Breast epithelium (tissue), 4 donors: Measurements from ENCODE around the gene KCNS1. TPM values are rescaled to one million over a fixed set of nuclear protein-coding genes. Genes with fewer than 3 reads are reported as not detected.

Source experiments
- DNase-seq, 2 donors: peaks; one replicate each; pipeline ENCODE4 v3.0.0-alpha.2; 2019; ENCODE audit warnings: low spot score in 2 of 2
- H3K27ac ChIP-seq, 2 donors: fragments of 200-600 bp; sonication (generic) in 1 of 2; one replicate each; pipeline ENCODE4 v1.5.1; 2016 to 2019; ENCODE audit warnings: mild to moderate bottlenecking in 1 of 2
- H3K27me3 ChIP-seq, 2 donors: fragments of 200-600 bp; sonication (generic) in 1 of 2; one replicate each; pipeline versions ENCODE4 v1.5.1 to v1.6.0; 2017 to 2019; ENCODE audit warnings: control low read depth in 1 of 2, mild to moderate bottlenecking in 1 of 2
- H3K36me3 ChIP-seq: fragments of 200-600 bp; one replicate; pipeline ENCODE4 v1.5.1; 2019
- H3K4me1 ChIP-seq, 2 donors: fragments of 200-600 bp; sonication (generic); one replicate each; pipeline ENCODE4 v1.5.1; 2016 to 2019; ENCODE audit warnings: control low read depth in 1 of 2
- H3K4me3 ChIP-seq, 3 donors: fragments of 200-600 bp; sonication (generic); 1 replicate in 2 of 3; 2 replicates in 1 of 3; pipeline ENCODE4 v1.5.1; 2016 to 2019; ENCODE audit warnings: mild to moderate bottlenecking in 3 of 3, moderate library complexity in 2 of 3
- H3K9me3 ChIP-seq, 2 donors: fragments of 200-600 bp; sonication (generic) in 1 of 2; one replicate each; pipeline ENCODE4 v1.5.1; 2016 to 2019; ENCODE audit warnings: control low read depth in 1 of 2
- POLR2A ChIP-seq: fragments of 450-650 bp; IDR thresholded peaks from one replicate; pipeline ENCODE4 v1.6.1; 2016; ENCODE audit warnings: antibody characterized with exemption, mild to moderate bottlenecking, moderate library complexity
- POLR2AphosphoS5 ChIP-seq, 3 donors: sonication (generic); formaldehyde crosslinking; IDR thresholded peaks; one replicate each; pipeline ENCODE4 v1.6.1; 2017; ENCODE audit warnings: antibody characterized with exemption in 3 of 3
- intact Hi-C: fragments of 100-400 bp; cut with DNase I; formaldehyde crosslinking; loops from one replicate; pipeline ENCODE4 v1.15.1; 2023; ENCODE audit warnings: low total_unique reads
- total RNA-seq, 3 donors: library from RNA; depleted of rRNA; stranded (reverse); fragments of >200 nt; gene quantifications; one replicate each; pipeline ENCODE4 v1.1.0, GENCODE V29; 2016
- TF ChIP-seq, protein P1 (sequence below), 3 donors: fragments of 450-650 bp; IDR thresholded peaks; one replicate each; pipeline ENCODE4 v1.5.1; 2016 to 2017; ENCODE audit warnings: antibody characterized with exemption in 3 of 3, mild to moderate bottlenecking in 3 of 3, moderate library complexity in 3 of 3

Gene KCNS1
- total RNA-seq, 3 donors from 2014 or later, result 0.44 TPM; not detected in 2

- DNase-seq, result no peak
- H3K4me1 ChIP-seq, result no peaks in the 10 kb centered on the region
- H3K27ac ChIP-seq, result no peak overlapping the region
- no peak overlapping the region for H3K4me3 ChIP-seq
- intact Hi-C loops, result no loop called here
- H3K27me3 ChIP-seq, result no peaks in the 10 kb centered on the region
- H3K9me3 ChIP-seq, result no peaks in the 10 kb centered on the region
- TF ChIP-seq, protein P1, sequence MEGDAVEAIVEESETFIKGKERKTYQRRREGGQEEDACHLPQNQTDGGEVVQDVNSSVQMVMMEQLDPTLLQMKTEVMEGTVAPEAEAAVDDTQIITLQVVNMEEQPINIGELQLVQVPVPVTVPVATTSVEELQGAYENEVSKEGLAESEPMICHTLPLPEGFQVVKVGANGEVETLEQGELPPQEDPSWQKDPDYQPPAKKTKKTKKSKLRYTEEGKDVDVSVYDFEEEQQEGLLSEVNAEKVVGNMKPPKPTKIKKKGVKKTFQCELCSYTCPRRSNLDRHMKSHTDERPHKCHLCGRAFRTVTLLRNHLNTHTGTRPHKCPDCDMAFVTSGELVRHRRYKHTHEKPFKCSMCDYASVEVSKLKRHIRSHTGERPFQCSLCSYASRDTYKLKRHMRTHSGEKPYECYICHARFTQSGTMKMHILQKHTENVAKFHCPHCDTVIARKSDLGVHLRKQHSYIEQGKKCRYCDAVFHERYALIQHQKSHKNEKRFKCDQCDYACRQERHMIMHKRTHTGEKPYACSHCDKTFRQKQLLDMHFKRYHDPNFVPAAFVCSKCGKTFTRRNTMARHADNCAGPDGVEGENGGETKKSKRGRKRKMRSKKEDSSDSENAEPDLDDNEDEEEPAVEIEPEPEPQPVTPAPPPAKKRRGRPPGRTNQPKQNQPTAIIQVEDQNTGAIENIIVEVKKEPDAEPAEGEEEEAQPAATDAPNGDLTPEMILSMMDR (IDR thresholded peaks at IDR 0.05), result no peak
- TF ChIP-seq POLR2A (no peak), POLR2AphosphoS5 (IDR thresholded peaks at IDR 0.05) (no peak)
- no peaks in the 10 kb centered on the region for H3K36me3 ChIP-seq
Measured at GRCh38 chr20:45117581-45117980, 16.7 kb upstream of the KCNS1 start.

GRCh38 chr20:45115829-45116228, 14.9 kb upstream of the KCNS1 start:
- intact Hi-C loops, result no loop called here
- TF ChIP-seq POLR2AphosphoS5 (IDR thresholded peaks at IDR 0.05), result no peak
- TF ChIP-seq, protein P1 (IDR thresholded peaks at IDR 0.05), result no peak
- no peak for TF ChIP-seq POLR2A
- H3K9me3 ChIP-seq, result no peaks in the 10 kb centered on the region
- no peak for DNase-seq
- H3K27ac ChIP-seq, result no peak overlapping the region
- no peaks in the 10 kb centered on the region for H3K27me3 ChIP-seq
- no peaks in the 10 kb centered on the region for H3K4me1 ChIP-seq
- no peak overlapping the region for H3K4me3 ChIP-seq
- no peaks in the 10 kb centered on the region for H3K36me3 ChIP-seq

DNA sequence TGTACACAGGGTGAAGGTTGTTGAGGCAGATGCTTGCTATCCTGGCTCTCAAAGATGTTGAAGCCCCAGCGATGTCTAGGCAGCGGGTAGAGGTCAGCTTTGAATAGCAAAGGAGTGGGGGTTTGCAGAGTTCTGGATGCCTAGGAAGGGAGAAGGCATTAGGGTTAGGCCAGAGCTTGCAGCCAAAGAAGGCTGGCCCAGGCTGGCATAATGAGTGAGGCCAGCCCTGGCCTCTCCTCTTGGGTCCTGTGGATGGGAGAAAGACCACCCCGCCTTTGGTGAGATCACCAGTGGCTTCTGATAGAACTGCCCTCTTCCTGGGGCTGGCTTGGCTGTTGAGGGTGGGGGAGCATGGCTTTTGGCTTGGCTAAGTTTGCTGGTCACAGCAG, 14.5 kb upstream of the KCNS1 start:
- H3K36me3 ChIP-seq, result no peaks in the 10 kb centered on the region
- no peaks in the 10 kb centered on the region for H3K4me1 ChIP-seq
- intact Hi-C loops, result no loop called here
- H3K4me3 ChIP-seq, result no peak overlapping the region
- H3K27ac ChIP-seq, result no peak overlapping the region
- TF ChIP-seq POLR2A (no peak), POLR2AphosphoS5 (IDR thresholded peaks at IDR 0.05) (no peak)
- TF ChIP-seq, protein P1 (IDR thresholded peaks at IDR 0.05), result no peak
- H3K27me3 ChIP-seq, result no peaks in the 10 kb centered on the region
- H3K9me3 ChIP-seq, result no peaks in the 10 kb centered on the region
- DNase-seq, result no peak

DNA sequence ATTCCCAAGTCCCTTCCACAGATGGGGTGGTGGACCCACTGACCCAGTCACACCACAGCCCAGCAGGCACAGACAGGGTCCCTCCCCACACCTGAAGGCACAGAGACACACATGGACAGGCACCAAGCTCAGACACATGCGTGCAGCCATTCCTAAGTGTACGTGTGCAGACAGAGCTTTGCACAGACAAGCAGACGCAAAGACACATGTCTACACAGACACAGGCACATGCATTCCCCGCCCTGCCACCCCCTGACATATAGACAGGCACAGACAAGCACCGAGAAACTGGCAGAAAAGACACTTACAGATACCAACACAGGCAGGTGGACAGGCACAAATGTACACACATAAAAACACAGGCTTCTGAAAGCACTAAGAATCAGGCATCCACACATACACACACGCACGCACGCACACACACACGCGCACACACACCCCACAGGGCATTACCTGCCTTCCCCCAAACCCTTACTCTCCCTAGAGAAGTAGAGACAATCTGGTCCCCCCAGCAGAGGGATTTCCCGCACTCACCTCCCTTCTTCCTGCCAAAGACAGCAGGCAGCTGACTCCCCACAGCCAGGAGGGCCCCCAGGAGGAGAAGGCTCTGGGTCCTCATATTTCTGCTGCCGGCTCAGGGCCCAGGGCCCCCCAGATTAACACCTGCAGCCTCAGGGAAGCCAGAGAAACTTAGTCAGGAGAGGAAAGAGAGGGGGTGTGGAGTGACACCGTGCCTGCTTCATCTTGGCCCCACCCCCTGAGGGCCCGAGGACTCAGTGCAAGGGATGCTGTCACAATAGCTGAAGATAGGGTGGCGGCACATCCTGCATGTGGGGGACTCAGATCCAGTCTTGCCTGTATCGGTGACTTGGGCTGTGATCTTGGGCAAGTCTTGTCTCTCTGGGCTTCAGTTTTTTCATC, 13.8 kb upstream of the KCNS1 start, which contains the start of gene WFDC5:
WFDC5 (minus strand) TSS at position 710 of the 921 bp plus-strand sequence; CDS start at position 619, 91 bp downstream.
- H3K9me3 ChIP-seq, result no peaks in the 10 kb centered on the region
- no peaks in the 10 kb centered on the region for H3K27me3 ChIP-seq
- no peaks in the 10 kb centered on the region for H3K4me1 ChIP-seq
- intact Hi-C loops, result no loop called here
- TF ChIP-seq POLR2AphosphoS5 (IDR thresholded peaks at IDR 0.05) (no peak), POLR2A (no peak)
- H3K4me3 ChIP-seq, result no peak within 1 kb of the TSS
- H3K27ac ChIP-seq, result no peak within 1 kb of the TSS
- DNase-seq, result no peak
- H3K36me3 ChIP-seq, result no peaks in the 10 kb centered on the region

DNA sequence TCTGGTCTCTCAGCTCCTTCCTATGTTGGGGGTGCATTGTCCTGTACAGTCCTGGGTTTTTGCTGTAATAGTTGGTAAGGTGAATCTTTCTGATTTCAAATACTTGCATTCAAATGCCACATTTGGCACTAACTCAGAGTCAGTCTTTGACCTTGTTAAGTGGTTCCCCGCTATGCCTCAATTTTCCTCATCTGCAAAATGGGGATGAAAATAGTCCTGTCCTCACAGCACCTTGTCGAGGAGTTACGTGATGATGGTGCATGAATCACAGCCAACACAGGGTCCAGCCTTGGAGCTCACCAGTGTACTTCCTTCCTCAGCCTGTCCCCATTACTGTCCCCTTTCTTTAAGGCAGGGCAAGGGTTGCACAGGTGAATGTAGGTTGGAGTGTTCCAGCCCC, 12.9 kb upstream of the KCNS1 start:
- intact Hi-C loops, result no loop called here
- no peak for DNase-seq
- TF ChIP-seq POLR2A, result no peak
- no peak for TF ChIP-seq POLR2AphosphoS5 (IDR thresholded peaks at IDR 0.05)
- TF ChIP-seq, protein P1 (IDR thresholded peaks at IDR 0.05), result no peak
- Histone ChIP-seq H3K9me3 (no peaks in the 10 kb centered on the region), H3K36me3 (no peaks in the 10 kb centered on the region), H3K4me3 (no peak overlapping the region), H3K27me3 (no peaks in the 10 kb centered on the region), H3K27ac (no peak overlapping the region), H3K4me1 (no peaks in the 10 kb centered on the region)
